Mucosa of descending colon (tissue), 3 donors: Measurements from ENCODE around the gene PKD1L1. TPM values are rescaled to one million over a fixed set of nuclear protein-coding genes. Genes with fewer than 3 reads are reported as not detected.

Experiments
- ATAC-seq: fragments of 200-7000 bp; cut with Tn5 transposase; one replicate; pipeline ENCODE4 v1.9.1; 2020; ENCODE audit warnings: mild to moderate bottlenecking, moderate library complexity
- DNase-seq, 3 donors: peaks; one replicate each; pipeline ENCODE4 v3.0.0-alpha.2; 2020
- H3K36me3 ChIP-seq: fragments of 200-600 bp; one replicate; pipeline ENCODE4 v1.8.0; 2021; ENCODE audit warnings: low read depth, mild to moderate bottlenecking
- H3K4me1 ChIP-seq: fragments of 200-600 bp; one replicate; pipeline ENCODE4 v1.8.0; 2021; ENCODE audit warnings: low read depth, mild to moderate bottlenecking
- H3K4me3 ChIP-seq: fragments of 200-600 bp; one replicate; pipeline ENCODE4 v1.8.0; 2021; ENCODE audit warnings: mild to moderate bottlenecking
- H3K9me3 ChIP-seq: fragments of 200-600 bp; one replicate; pipeline ENCODE4 v1.8.0; 2021; ENCODE audit warnings: mild to moderate bottlenecking
- intact Hi-C, 2 donors: fragments of 100-400 bp; cut with DNase I in 1 of 2; cut with micrococcal nuclease in 1 of 2; formaldehyde crosslinking; loops; one replicate each; pipeline versions ENCODE4 v1.11.0 to v1.11.1; 2022; cut with DNase I, micrococcal nuclease
- total RNA-seq, 3 donors: library from RNA; stranded (reverse); fragmentation: NEBNext Ultra II Directional in 2 of 3; extraction: Animal tissue kit (Norgen Biotek cat#: 25700) in 2 of 3; gene quantifications; one replicate each; pipeline versions ENCODE4 v1.2.1 to v1.2.4, GENCODE V29; 2021 to 2023
- TF ChIP-seq, protein P1 (sequence below): fragments of 200-600 bp; IDR thresholded peaks from one replicate; pipeline ENCODE4 v1.8.0; 2022; ENCODE audit warnings: antibody characterized with exemption, mild to moderate bottlenecking
- donor health status: DM: no; HTN: no; CAD: no; lungs with moderate emphysema.
- donor health status: DM: no; HTN: no; CAD: no.
- donor health status: DM: no; HTN: yes; CAD: no.

The PKD1L1 gene
- total RNA-seq, 3 donors from 2014 or later = 0.60 to 0.95 (median 0.61) TPM

DNA sequence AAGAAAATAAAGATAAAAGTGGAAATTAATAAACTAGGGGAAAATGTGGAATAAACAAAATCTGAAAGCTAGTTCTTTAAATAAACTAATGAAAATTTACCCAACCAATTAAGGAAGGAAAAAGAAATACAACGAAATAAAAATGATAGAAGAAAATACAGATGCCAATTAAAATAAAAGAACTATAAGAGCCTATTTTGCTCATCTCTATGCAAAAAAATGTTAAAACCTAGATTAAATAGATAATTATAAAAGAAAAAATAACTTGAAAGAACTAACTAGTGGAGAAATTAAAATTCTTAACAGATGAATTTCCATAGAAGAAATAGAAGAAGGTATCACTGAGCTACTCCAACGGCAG lies 32.7 kb downstream of the PKD1L1 start:
- no peaks in the 10 kb centered on the region for H3K4me1 ChIP-seq
- intact Hi-C loops = no loop called here
- TF ChIP-seq, protein P1, sequence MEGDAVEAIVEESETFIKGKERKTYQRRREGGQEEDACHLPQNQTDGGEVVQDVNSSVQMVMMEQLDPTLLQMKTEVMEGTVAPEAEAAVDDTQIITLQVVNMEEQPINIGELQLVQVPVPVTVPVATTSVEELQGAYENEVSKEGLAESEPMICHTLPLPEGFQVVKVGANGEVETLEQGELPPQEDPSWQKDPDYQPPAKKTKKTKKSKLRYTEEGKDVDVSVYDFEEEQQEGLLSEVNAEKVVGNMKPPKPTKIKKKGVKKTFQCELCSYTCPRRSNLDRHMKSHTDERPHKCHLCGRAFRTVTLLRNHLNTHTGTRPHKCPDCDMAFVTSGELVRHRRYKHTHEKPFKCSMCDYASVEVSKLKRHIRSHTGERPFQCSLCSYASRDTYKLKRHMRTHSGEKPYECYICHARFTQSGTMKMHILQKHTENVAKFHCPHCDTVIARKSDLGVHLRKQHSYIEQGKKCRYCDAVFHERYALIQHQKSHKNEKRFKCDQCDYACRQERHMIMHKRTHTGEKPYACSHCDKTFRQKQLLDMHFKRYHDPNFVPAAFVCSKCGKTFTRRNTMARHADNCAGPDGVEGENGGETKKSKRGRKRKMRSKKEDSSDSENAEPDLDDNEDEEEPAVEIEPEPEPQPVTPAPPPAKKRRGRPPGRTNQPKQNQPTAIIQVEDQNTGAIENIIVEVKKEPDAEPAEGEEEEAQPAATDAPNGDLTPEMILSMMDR = no peak
- H3K4me3 ChIP-seq = no peak overlapping the region
- no peaks in the 10 kb centered on the region for H3K9me3 ChIP-seq
- H3K36me3 ChIP-seq = no peaks in the 10 kb centered on the region
- no peak for DNase-seq
- ATAC-seq = no peak

DNA sequence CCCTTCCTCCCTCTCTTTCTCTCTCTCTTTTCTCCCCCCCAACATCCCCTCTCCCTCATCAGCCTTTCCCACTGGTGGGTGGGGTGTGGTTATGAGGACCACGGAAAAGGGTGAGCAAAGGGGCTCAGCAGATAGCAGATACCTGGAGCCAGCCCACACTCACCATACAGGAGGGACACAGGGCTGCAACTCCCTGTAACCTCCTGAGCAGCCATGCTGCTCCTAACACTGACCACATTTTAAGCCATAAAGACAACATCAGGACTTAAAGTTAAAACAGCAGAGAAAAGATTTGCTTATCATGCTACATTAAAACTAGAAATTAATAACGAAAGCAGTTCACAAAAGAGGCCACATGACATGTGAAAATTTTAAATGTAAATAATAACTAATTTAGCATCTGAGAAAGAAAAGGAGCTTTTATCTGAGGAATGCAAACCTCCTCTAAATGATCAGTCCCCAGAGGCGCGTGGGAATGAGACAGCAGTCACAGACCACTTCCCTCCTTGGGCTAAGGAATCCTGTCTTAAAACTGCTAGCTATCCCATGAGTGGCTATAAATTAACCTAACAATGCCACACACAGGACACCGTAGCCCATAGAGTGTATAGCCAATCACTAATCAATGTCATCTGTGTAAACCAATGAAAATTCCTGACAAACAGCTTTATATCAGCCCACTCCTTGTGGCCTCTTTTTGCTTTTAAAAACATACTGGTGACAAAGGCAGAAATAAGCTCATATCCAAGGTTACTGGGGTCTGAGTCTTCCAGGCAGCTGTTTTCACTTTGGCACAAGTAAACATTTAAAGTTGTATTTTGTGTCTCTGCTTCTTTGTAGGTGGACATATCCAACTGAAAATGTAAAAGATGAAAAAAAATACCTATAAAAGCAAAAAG lies 33.3 kb downstream of the PKD1L1 start:
- DNase-seq = no peak
- H3K9me3 ChIP-seq = no peaks in the 10 kb centered on the region
- intact Hi-C loops = no loop called here
- no peaks in the 10 kb centered on the region for H3K36me3 ChIP-seq
- TF ChIP-seq, protein P1 = no peak
- no peak overlapping the region for H3K4me3 ChIP-seq
- H3K4me1 ChIP-seq = no peaks in the 10 kb centered on the region
- ATAC-seq = no peak

DNA sequence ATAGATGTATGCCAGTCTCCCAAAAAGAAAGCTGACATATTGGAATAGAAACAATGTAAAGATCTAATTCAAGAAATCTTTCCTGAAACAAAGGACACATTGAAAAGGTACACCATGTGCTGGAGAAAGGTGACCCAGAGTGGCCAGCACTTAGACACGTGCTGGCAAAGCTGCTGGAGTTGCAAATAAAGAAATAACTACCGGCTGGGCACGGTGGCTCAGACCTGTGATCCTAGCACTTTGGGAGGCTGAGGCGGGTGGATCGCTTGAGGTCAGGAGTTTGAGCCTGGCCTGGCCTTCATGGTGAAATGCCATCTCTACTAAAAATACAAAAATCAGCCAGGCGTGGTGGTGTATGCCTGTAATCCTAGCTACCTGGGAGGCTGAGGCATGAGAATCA lies 35.9 kb downstream of the PKD1L1 start:
- TF ChIP-seq, protein P1 = no peak
- H3K4me1 ChIP-seq = no peaks in the 10 kb centered on the region
- no peak for ATAC-seq
- intact Hi-C loops = no loop called here
- H3K4me3 ChIP-seq = no peak overlapping the region
- DNase-seq = no peak
- H3K9me3 ChIP-seq = no peaks in the 10 kb centered on the region
- no peaks in the 10 kb centered on the region for H3K36me3 ChIP-seq

DNA sequence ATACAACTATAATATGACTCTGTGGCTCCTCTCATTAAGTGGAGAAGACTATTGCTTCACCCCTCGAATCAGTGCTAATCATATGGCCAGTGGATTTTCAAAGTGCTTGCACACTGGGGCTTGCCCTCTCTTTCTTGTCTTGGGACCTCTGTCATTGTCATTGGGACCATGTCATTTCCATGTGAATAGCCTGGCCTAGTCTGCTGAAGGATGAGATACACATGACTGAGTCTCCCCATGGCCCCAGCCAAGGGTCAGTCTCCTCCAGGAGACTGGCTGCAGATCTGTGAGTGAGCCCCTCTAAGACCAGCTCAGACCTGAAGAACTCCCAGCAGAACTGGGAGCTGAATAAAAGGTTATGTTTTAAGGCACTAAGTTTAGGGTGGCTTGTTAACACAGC lies 39.5 kb downstream of the PKD1L1 start:
- no peaks in the 10 kb centered on the region for H3K9me3 ChIP-seq
- H3K4me1 ChIP-seq = no peaks in the 10 kb centered on the region
- TF ChIP-seq, protein P1 = no peak
- H3K36me3 ChIP-seq = no peaks in the 10 kb centered on the region
- H3K4me3 ChIP-seq = no peak overlapping the region
- ATAC-seq (no peak), DNase-seq (no peak)
- intact Hi-C loops = no loop called here

DNA sequence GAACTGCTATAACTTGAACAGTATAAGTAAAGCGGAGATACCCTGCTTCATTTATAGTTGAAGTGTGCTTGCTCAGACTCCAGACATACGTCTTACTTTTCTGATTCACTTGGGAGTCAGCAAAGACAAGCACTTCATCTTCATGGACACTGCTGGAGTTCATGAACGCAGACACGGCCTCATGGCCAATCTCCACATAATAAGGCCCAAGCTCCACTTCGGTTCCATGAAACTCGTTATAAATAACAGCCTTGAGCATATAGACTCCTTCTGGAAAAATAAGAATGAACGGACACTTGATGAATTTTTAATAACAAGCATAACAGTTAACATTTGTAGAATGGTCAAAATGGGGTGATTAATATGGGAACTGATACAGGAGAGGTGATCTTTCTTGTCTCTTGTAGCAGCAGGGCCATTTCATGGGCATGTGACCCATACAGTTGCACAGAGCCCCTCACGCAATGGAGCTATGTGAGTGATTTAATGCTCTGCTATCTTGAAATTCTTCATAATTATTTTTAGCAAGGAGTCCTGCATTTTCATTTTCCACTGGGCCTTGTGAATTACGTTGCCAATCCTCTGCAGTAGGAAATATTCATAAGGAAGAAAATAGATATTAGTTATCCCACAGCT lies 40.2 kb downstream of the PKD1L1 start:
- DNase-seq (no peak), ATAC-seq (no peak)
- TF ChIP-seq, protein P1 = no peak
- no peak overlapping the region for H3K4me3 ChIP-seq
- H3K4me1 ChIP-seq = no peaks in the 10 kb centered on the region
- intact Hi-C loops = no loop called here
- no peaks in the 10 kb centered on the region for H3K36me3 ChIP-seq
- no peaks in the 10 kb centered on the region for H3K9me3 ChIP-seq
